GM12878 (cell line): ENCODE measurements around the gene MYO1D.

Experiments
- EZH2 ChIP-seq: IDR thresholded peaks from 2 replicates; pipeline ENCODE4 v1.6.1; 2012; ENCODE audit warnings: low read depth, mild to moderate bottlenecking, control low read depth, inconsistent platforms, low read length, borderline replicate concordance; ENCODE audit not compliant: control insufficient read depth
- SREBF2 ChIP-seq: IDR thresholded peaks from 2 replicates; pipeline ENCODE4 v1.6.1; 2012; ENCODE audit warnings: mild to moderate bottlenecking, low read length
- TF ChIP-seq, protein P1 (sequence below), 3 experiments: IDR thresholded peaks in 2 of 3; conservative IDR thresholded peaks in 1 of 3; 2 replicates each; pipeline ENCODE4 v1.5.1; 2011; ENCODE audit warnings: low read depth in 3 of 3, low read length in 3 of 3, mild to moderate bottlenecking in 3 of 3, control low read depth in 2 of 3, moderate library complexity in 2 of 3, inconsistent platforms in 1 of 3, mixed read lengths in 1 of 3; ENCODE audit not compliant: control insufficient read depth in 2 of 3, insufficient read depth in 1 of 3; ENCODE audit errors: extremely low read depth in 1 of 3

DNA sequence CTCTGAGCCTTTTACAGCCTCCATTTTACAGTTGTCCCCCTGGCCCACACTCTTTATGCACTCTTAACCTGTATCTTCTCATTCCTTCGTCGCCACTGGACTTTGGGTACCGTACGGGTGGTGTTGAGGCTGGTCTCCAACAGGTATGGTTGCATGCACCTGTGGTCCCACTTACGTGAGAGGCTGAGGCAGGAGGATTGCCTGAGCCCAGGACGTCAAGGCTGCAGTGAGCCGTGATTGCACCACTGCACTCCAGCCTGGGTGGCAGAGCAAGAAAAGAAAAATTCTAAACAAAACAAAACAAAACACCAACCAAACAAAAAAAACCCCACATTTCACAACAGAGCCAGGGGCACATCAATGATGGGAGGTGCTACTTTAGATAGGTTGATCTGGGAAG lies 36.7 kb upstream of the MYO1D start:
- TF ChIP-seq, protein P1, sequence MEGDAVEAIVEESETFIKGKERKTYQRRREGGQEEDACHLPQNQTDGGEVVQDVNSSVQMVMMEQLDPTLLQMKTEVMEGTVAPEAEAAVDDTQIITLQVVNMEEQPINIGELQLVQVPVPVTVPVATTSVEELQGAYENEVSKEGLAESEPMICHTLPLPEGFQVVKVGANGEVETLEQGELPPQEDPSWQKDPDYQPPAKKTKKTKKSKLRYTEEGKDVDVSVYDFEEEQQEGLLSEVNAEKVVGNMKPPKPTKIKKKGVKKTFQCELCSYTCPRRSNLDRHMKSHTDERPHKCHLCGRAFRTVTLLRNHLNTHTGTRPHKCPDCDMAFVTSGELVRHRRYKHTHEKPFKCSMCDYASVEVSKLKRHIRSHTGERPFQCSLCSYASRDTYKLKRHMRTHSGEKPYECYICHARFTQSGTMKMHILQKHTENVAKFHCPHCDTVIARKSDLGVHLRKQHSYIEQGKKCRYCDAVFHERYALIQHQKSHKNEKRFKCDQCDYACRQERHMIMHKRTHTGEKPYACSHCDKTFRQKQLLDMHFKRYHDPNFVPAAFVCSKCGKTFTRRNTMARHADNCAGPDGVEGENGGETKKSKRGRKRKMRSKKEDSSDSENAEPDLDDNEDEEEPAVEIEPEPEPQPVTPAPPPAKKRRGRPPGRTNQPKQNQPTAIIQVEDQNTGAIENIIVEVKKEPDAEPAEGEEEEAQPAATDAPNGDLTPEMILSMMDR (IDR thresholded peaks at IDR 0.05 in 2 of 3, conservative IDR thresholded peaks at IDR 0.05 in 1 of 3; ENCODE audit: control insufficient read depth in 2 of 3, extremely low read depth in 1 of 3, insufficient read depth in 1 of 3, low read depth in 3 of 3, low read length in 3 of 3): no peak
- TF ChIP-seq SREBF2 (no peak), EZH2 (no peak)
